ENCODE results near the gene PIGL.

The PIGL gene

DNA sequence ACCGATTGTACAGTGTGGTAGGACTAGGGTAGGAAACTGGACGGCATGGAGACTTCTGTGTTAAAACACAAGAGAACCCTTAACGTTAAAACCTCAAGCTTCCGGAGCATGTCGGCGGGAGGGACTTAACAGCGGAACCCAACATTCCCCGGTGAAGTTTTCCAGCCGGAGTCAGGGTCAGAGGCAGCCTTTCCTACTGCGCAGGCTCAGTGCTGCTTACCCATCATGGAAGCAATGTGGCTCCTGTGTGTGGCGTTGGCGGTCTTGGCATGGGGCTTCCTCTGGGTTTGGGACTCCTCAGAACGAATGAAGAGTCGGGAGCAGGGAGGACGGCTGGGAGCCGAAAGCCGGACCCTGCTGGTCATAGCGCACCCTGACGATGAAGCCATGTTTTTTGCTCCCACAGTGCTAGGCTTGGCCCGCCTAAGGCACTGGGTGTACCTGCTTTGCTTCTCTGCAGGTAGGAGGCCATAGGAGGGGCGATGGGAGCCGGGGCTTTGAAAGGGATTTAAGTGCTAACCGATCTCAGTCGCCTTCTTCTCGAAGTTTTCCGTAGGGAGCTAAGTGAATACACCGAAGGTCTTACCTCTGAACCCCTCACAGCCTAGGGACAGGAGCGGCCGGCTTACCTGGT, at the start of gene PIGL:
TSS of gene PIGL (plus strand) at position 209 of the 634 bp plus-strand sequence. CDS start at position 226, 17 bp downstream.
- peak; percentile 92 for DNase-seq
- Histone ChIP-seq H3K36me3 (peaks cover 20% of the 10 kb centered on the region), H3K27me3 (ENCODE audit: insufficient read depth, low read depth, severe bottlenecking) (no peaks in the 10 kb centered on the region), H3K27ac (peak within 1 kb of the TSS; percentile 94), H3K4me3 (ENCODE audit: low read depth, low read length) (peak within 1 kb of the TSS; percentile 87), H3K9me3 (ENCODE audit: severe bottlenecking) (no peaks in the 10 kb centered on the region)
- TF ChIP-seq, protein P1, sequence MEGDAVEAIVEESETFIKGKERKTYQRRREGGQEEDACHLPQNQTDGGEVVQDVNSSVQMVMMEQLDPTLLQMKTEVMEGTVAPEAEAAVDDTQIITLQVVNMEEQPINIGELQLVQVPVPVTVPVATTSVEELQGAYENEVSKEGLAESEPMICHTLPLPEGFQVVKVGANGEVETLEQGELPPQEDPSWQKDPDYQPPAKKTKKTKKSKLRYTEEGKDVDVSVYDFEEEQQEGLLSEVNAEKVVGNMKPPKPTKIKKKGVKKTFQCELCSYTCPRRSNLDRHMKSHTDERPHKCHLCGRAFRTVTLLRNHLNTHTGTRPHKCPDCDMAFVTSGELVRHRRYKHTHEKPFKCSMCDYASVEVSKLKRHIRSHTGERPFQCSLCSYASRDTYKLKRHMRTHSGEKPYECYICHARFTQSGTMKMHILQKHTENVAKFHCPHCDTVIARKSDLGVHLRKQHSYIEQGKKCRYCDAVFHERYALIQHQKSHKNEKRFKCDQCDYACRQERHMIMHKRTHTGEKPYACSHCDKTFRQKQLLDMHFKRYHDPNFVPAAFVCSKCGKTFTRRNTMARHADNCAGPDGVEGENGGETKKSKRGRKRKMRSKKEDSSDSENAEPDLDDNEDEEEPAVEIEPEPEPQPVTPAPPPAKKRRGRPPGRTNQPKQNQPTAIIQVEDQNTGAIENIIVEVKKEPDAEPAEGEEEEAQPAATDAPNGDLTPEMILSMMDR (IDR thresholded peaks at IDR 0.05; ENCODE audit: low read depth, low read length): no peak

DNA sequence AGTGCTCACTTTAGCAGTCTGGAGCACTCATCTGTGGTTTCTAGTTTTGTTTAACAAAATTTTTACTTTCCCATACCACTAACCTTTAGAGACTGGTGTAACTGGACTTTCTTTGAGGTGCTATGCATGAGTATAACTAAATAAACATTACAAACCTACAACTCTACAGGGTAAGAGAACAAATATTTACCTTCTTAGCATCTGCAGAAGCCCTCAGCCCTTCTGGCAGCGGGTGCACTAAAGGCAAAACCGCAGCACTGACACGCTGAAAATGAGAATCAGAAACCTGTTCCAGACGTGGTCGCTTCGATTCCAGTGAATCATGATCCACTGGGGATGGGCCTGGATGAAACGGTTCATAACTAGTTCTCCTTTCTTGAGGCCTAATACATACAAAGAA, 45.4 kb upstream of the PIGL start:
- no peaks in the 10 kb centered on the region for H3K27me3 ChIP-seq (ENCODE audit: insufficient read depth, low read depth, severe bottlenecking)
- TF ChIP-seq, protein P1 (IDR thresholded peaks at IDR 0.05; ENCODE audit: low read depth, low read length): no peak
- no peak overlapping the region for H3K27ac ChIP-seq
- DNase-seq: no peak
- no peak overlapping the region for H3K4me3 ChIP-seq (ENCODE audit: low read depth, low read length)
- H3K36me3 ChIP-seq: peaks cover 9% of the 10 kb centered on the region
- no peaks in the 10 kb centered on the region for H3K9me3 ChIP-seq (ENCODE audit: severe bottlenecking)

DNA sequence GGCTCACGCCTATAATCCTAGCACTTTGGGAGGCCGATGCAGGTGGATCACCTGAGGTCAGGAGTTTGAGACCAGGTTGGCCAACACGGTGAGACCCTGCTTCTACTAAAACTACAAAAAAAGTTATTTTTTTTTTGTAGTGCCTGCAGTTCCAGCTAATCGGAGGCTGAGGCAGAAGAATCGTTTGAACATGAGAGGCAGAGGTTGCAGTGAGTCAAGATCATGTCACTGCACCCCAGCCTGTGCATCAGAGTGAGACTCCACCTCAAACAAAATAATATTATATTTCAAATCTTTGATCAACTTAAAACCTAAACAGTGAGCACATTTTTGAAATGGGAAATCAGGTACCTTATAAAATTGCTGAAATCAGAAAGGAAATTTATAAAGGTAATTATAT, 38.2 kb upstream of the PIGL start:
- Histone ChIP-seq H3K36me3 (peaks cover under 1% of the 10 kb centered on the region; the same call in 1 of the 2 replicates), H3K27me3 (ENCODE audit: insufficient read depth, low read depth, severe bottlenecking) (no peaks in the 10 kb centered on the region), H3K27ac (no peak overlapping the region), H3K4me3 (ENCODE audit: low read depth, low read length) (no peak overlapping the region), H3K9me3 (ENCODE audit: severe bottlenecking) (no peaks in the 10 kb centered on the region)
- TF ChIP-seq, protein P1 (IDR thresholded peaks at IDR 0.05; ENCODE audit: low read depth, low read length): no peak
- no peak for DNase-seq

DNA sequence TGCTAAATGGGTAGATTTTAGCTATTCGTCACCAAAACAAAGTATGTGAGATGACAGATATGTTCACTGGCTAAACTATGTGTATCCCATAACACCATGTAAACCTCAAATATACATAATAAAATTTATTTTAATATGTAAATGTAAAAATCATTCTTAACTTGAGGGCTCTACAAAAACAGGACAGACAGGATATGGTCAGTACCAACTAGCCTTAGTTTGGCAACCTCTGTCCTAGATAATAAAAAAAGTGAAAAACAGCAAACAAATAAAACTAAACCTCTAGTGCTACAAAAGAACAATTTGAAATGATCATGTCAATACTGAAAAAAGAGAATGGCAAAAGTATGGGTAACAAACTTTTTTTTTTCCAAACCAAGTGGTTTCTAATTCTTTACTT, 35.4 kb upstream of the PIGL start:
- TF ChIP-seq, protein P1 (IDR thresholded peaks at IDR 0.05; ENCODE audit: low read depth, low read length): no peak
- DNase-seq: no peak
- no peaks in the 10 kb centered on the region for H3K9me3 ChIP-seq (ENCODE audit: severe bottlenecking)
- no peaks in the 10 kb centered on the region for H3K27me3 ChIP-seq (ENCODE audit: insufficient read depth, low read depth, severe bottlenecking)
- no peak overlapping the region for H3K4me3 ChIP-seq (ENCODE audit: low read depth, low read length)
- H3K27ac ChIP-seq: no peak overlapping the region
- peaks cover 23% of the 10 kb centered on the region for H3K36me3 ChIP-seq

DNA sequence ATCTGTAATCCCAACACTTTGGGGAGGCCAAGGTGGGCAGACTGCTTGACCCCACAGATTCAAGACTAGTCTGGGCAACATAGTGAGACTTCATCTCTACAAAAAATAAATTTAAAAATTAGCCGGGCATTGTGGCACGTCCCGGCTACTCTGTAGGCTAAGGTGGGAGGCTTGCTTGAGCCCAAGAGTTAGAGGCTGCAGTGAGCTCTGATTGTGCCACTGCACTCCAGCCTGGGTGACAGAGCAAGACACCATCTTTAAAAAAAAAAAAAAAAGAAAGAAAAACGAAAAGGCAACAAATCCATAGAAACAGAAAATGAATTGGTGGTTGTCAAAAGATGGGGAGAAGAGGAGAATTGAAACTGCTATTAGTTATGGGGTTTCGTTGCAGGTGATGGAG, 29.4 kb upstream of the PIGL start:
- TF ChIP-seq, protein P1 (IDR thresholded peaks at IDR 0.05; ENCODE audit: low read depth, low read length): no peak
- H3K4me3 ChIP-seq (ENCODE audit: low read depth, low read length): no peak overlapping the region
- H3K27me3 ChIP-seq (ENCODE audit: insufficient read depth, low read depth, severe bottlenecking): no peaks in the 10 kb centered on the region
- no peak overlapping the region for H3K27ac ChIP-seq
- no peaks in the 10 kb centered on the region for H3K9me3 ChIP-seq (ENCODE audit: severe bottlenecking)
- peaks cover 48% of the 10 kb centered on the region for H3K36me3 ChIP-seq
- DNase-seq: no peak
